DOHH2 (cell line): ENCODE data around the gene TTC33.
"Not testable (repeated sequence)": the region's sequence is repeated elsewhere in the genome, so short reads cannot be mapped to it uniquely, and the experiment has no call there.

Experiments
- H3F3A ChIP-seq: fragments of 200-600 bp; sonication (generic), shearing (Covaris generic); 2 replicates; pipeline ENCODE4 v1.6.0; 2016; ENCODE audit warnings: antibody characterized with exemption, mild to moderate bottlenecking; ENCODE audit not compliant: control insufficient read depth, insufficient read depth
- H3K27ac ChIP-seq: fragments of 200-600 bp; sonication (generic); 2 replicates; pipeline ENCODE4 v1.5.1; 2014; ENCODE audit warnings: low read depth, mild to moderate bottlenecking, low read length, moderate library complexity
- H3K27me3 ChIP-seq: fragments of 200-600 bp; sonication (generic); 2 replicates; pipeline ENCODE4 v1.6.1; 2014; ENCODE audit warnings: mild to moderate bottlenecking, low read length, mixed read lengths; ENCODE audit not compliant: control insufficient read depth
- H3K36me3 ChIP-seq: fragments of 200-600 bp; sonication (generic); 2 replicates; pipeline ENCODE4 v1.6.1; 2014; ENCODE audit warnings: mild to moderate bottlenecking, low read length, moderate library complexity, mixed read lengths; ENCODE audit not compliant: control insufficient read depth
- H3K4me1 ChIP-seq: fragments of 200-600 bp; sonication (generic); 2 replicates; pipeline ENCODE4 v1.6.1; 2014; ENCODE audit warnings: mild to moderate bottlenecking, low read length, mixed read lengths; ENCODE audit not compliant: control insufficient read depth
- H3K4me2 ChIP-seq: fragments of 200-600 bp; sonication (generic); 2 replicates; pipeline ENCODE4 v1.6.0; 2014; ENCODE audit warnings: mild to moderate bottlenecking, low read length, moderate library complexity
- H3K4me3 ChIP-seq: fragments of 200-600 bp; sonication (generic); 2 replicates; pipeline ENCODE4 v1.5.1; 2014; ENCODE audit warnings: mild to moderate bottlenecking, low read length, mixed read lengths
- H3K79me2 ChIP-seq: fragments of 200-600 bp; sonication (generic); 2 replicates; pipeline ENCODE4 v1.6.1; 2014; ENCODE audit warnings: mild to moderate bottlenecking, low read length, mixed read lengths; ENCODE audit not compliant: control insufficient read depth
- H3K9me2 ChIP-seq: fragments of 200-600 bp; sonication (generic); replicated peaks from 2 replicates; pipeline ENCODE4 v1.6.1; 2014; ENCODE audit warnings: mild to moderate bottlenecking, low read length, mixed read lengths; ENCODE audit not compliant: control insufficient read depth
- H3K9me3 ChIP-seq: fragments of 200-600 bp; sonication (generic); 2 replicates; pipeline ENCODE4 v1.6.1; 2014; ENCODE audit warnings: antibody characterized with exemption, low read length, mixed read lengths; ENCODE audit not compliant: control insufficient read depth, insufficient read depth
- H4K20me1 ChIP-seq: fragments of 200-600 bp; sonication (generic); 2 replicates; pipeline ENCODE4 v1.6.0; 2014; ENCODE audit warnings: low read depth, mild to moderate bottlenecking, antibody characterized with exemption, low read length, moderate library complexity; ENCODE audit not compliant: control insufficient read depth, insufficient read depth
- CTCF ChIP-seq: fragments of 200-600 bp; sonication (generic); IDR thresholded peaks from one replicate; pipeline ENCODE4 v1.5.1; 2014; ENCODE audit warnings: antibody characterized with exemption, mild to moderate bottlenecking, low read depth, low read length; ENCODE audit not compliant: poor library complexity, severe bottlenecking
- EZH2phosphoT487 ChIP-seq: fragments of 200-600 bp; sonication (generic); IDR thresholded peaks from 2 replicates; pipeline ENCODE4 v1.6.1; 2017; ENCODE audit warnings: borderline replicate concordance, mild to moderate bottlenecking, antibody characterized with exemption, low read length, moderate library complexity, mixed read lengths

Gene TTC33

GRCh38 chr5:40796487-40796889, 40.7 kb upstream of the TTC33 start:
- peaks cover 70% of the 10 kb centered on the region for H3K79me2 ChIP-seq
- peaks cover 18% of the 10 kb centered on the region for H3K4me1 ChIP-seq
- peaks cover 8% of the 10 kb centered on the region; the same call in 1 of the 2 replicates for H4K20me1 ChIP-seq
- H3K27ac ChIP-seq, result no peak overlapping the region
- TF ChIP-seq EZH2phosphoT487, result no peak
- TF ChIP-seq CTCF, result no peak
- peaks cover 16% of the 10 kb centered on the region for H3K36me3 ChIP-seq
- no peaks in the 10 kb centered on the region for H3K9me3 ChIP-seq
- H3K9me2 ChIP-seq, result no peaks in the 10 kb centered on the region
- H3K4me3 ChIP-seq, result peak overlapping the region; percentile 99
- H3K27me3 ChIP-seq, result no peaks in the 10 kb centered on the region
- peak overlapping the region; percentile 86 for H3K4me2 ChIP-seq
- peaks cover 6% of the 10 kb centered on the region; the same call in 1 of the 2 replicates for H3F3A ChIP-seq

DNA sequence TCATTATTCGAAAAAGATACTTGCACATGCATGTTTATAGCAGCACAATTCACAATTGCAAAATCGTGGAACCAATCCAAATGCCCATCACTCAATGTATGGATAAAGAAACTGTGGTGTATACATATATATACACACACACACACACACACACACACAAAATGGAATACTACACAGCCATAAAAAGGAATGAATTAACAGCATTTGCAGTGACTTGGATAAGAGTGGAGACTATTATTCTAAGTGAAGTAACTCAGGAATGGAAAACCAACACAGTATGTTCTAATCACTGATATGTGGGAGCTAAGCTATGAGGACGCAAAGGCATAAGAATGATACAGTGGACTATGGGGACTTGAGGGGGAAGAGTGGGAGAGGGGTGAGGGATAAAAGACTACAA, 39.1 kb upstream of the TTC33 start:
- Histone ChIP-seq H3K4me1 (peaks cover 17% of the 10 kb centered on the region), H3K36me3 (peaks cover 19% of the 10 kb centered on the region), H3K79me2 (peaks cover 86% of the 10 kb centered on the region)
- not testable (repeated sequence) for H3K4me3 ChIP-seq, H3K27me3 ChIP-seq, H3K9me3 ChIP-seq, H3F3A ChIP-seq, H4K20me1 ChIP-seq, H3K4me2 ChIP-seq, H3K9me2 ChIP-seq, H3K27ac ChIP-seq

GRCh38 chr5:40794340-40794739, 38.6 kb upstream of the TTC33 start:
- not testable (repeated sequence) for H3K4me2 ChIP-seq, H3K4me3 ChIP-seq, H3K9me3 ChIP-seq, H3K27ac ChIP-seq, H3F3A ChIP-seq, H3K27me3 ChIP-seq, H4K20me1 ChIP-seq, H3K9me2 ChIP-seq
- Histone ChIP-seq H3K36me3 (peaks cover 21% of the 10 kb centered on the region), H3K4me1 (peaks cover 12% of the 10 kb centered on the region), H3K79me2 (peaks cover 91% of the 10 kb centered on the region)

DNA sequence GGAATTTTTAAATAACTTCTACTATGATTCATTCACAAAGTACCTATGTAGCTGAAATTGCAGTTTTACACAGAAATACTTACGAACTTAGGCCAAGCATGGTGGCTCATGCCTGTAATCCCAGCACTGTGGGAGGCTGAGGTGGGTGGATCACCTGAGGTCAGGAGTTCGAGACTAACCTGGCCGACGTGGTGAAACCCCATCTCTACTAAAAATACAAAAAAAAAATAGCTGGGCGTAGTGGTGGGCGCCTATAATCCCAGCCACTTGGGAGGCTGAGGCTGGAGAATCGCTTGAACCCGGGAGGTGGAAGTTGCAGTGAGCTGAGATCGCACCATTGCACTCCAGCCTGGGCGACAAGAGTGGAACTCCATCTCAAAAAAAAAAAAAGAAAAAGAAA, 36.9 kb upstream of the TTC33 start:
- H3K27ac ChIP-seq, H3F3A ChIP-seq, H4K20me1 ChIP-seq: not testable (repeated sequence)

GRCh38 chr5:40791715-40792139, 36.0 kb upstream of the TTC33 start:
- Histone ChIP-seq H4K20me1 (peaks cover 7% of the 10 kb centered on the region; the same call in 1 of the 2 replicates), H3K36me3 (peaks cover 36% of the 10 kb centered on the region), H3K9me2 (no peaks in the 10 kb centered on the region), H3K27ac (no peak overlapping the region), H3K9me3 (0 out of 2 replicates have a peak, but pooled peaks cover 5% of the 10 kb centered on the region), H3K4me1 (peaks cover 8% of the 10 kb centered on the region), H3K27me3 (no peaks in the 10 kb centered on the region), H3F3A (no peaks in the 10 kb centered on the region), H3K4me2 (no peak overlapping the region), H3K4me3 (no peak overlapping the region), H3K79me2 (peaks cover 98% of the 10 kb centered on the region)
- TF ChIP-seq EZH2phosphoT487, result no peak
- TF ChIP-seq CTCF, result no peak

More for the DNA sequence above, 36.9 kb upstream of the TTC33 start:
- H3K79me2 ChIP-seq, result peaks cover 99% of the 10 kb centered on the region
- peaks cover 34% of the 10 kb centered on the region for H3K36me3 ChIP-seq
- peaks cover 11% of the 10 kb centered on the region for H3K4me1 ChIP-seq
- not testable (repeated sequence) for H3K27me3 ChIP-seq, H3K9me2 ChIP-seq, H3K4me3 ChIP-seq, H3K9me3 ChIP-seq, H3K4me2 ChIP-seq
